Smooth muscle cell (in vitro differentiated cells): ENCODE data around the gene BDNF. TPM values are rescaled to one million over a fixed set of nuclear protein-coding genes. Genes with fewer than 3 reads are reported as not detected.

Experiments
- DNase-seq: peaks from one replicate; lab custom pipeline; 2025; ENCODE audit not compliant: unreplicated experiment; lab: John Stamatoyannopoulos, UW
- H2AFZ ChIP-seq: fragments of 200-600 bp; sonication (generic); 2 replicates; pipeline ENCODE4 v1.6.0; 2016; ENCODE audit warnings: antibody characterized with exemption, low read depth, mild to moderate bottlenecking
- H3F3A ChIP-seq: fragments of 200-600 bp; sonication (generic); 2 replicates; pipeline ENCODE4 v1.6.0; 2017; ENCODE audit warnings: antibody characterized with exemption, low read depth
- H3K27ac ChIP-seq: fragments of 200-600 bp; sonication (generic); 2 replicates; pipeline ENCODE4 v1.5.1; 2016; ENCODE audit warnings: low read depth, mild to moderate bottlenecking
- H3K27me3 ChIP-seq: fragments of 200-600 bp; sonication (generic); 2 replicates; pipeline ENCODE4 v1.6.1; 2016; ENCODE audit warnings: low read depth, mild to moderate bottlenecking
- H3K36me3 ChIP-seq: fragments of 200-600 bp; sonication (generic); 2 replicates; pipeline ENCODE4 v1.5.1; 2016; ENCODE audit warnings: low read depth
- H3K4me1 ChIP-seq: fragments of 200-600 bp; sonication (generic); 2 replicates; pipeline ENCODE4 v1.5.1; 2016; ENCODE audit warnings: low read depth
- H3K4me2 ChIP-seq: fragments of 200-600 bp; sonication (generic); 2 replicates; pipeline ENCODE4 v1.6.0; 2016; ENCODE audit warnings: mild to moderate bottlenecking
- H3K4me3 ChIP-seq: fragments of 200-600 bp; sonication (generic); 2 replicates; pipeline ENCODE4 v1.5.1; 2016; ENCODE audit warnings: mild to moderate bottlenecking
- H3K79me2 ChIP-seq: fragments of 200-600 bp; sonication (generic); 2 replicates; pipeline ENCODE4 v1.6.0; 2016; ENCODE audit warnings: low read depth, mild to moderate bottlenecking
- H3K9ac ChIP-seq: fragments of 200-600 bp; sonication (generic); 2 replicates; pipeline ENCODE4 v1.6.0; 2016; ENCODE audit warnings: low read depth
- H3K9me3 ChIP-seq: fragments of 200-600 bp; sonication (generic); replicated peaks from 2 replicates; pipeline ENCODE4 v1.5.1; 2016; ENCODE audit warnings: low read depth
- H4K20me1 ChIP-seq: fragments of 200-600 bp; sonication (generic); 2 replicates; pipeline ENCODE4 v1.6.0; 2016; ENCODE audit warnings: low read depth
- CTCF ChIP-seq: fragments of 200-600 bp; sonication (generic); IDR thresholded peaks from 2 replicates; pipeline ENCODE4 v1.5.1; 2017; ENCODE audit warnings: borderline replicate concordance, mild to moderate bottlenecking, antibody characterized with exemption; ENCODE audit not compliant: insufficient read depth, poor library complexity, severe bottlenecking
- WGBS: methylation state at CpG from one replicate; pipeline ENCODE4 v1.1.7; 2016; ENCODE audit warnings: low lambda C conversion rate; 5-methylcytosine and 5-hydroxymethylcytosine counted together
- polyA plus RNA-seq: library from polyadenylated mRNA; unstranded; fragments of >200 nt; fragmentation: Nextera tagmentation; extraction: Ambion mirVana; gene quantifications from 2 replicates; pipeline ENCODE4 v1.2.1, GENCODE V29; 2016
- total RNA-seq: library from RNA; depleted of rRNA; stranded (reverse); fragments of >200 nt; gene quantifications from 2 replicates; pipeline ENCODE4 v1.2.3, GENCODE V29; 2014

Gene BDNF
- total and polyA plus RNA-seq, 2 experiments from 2014 or later: 5.6 to 8.2 TPM

DNA sequence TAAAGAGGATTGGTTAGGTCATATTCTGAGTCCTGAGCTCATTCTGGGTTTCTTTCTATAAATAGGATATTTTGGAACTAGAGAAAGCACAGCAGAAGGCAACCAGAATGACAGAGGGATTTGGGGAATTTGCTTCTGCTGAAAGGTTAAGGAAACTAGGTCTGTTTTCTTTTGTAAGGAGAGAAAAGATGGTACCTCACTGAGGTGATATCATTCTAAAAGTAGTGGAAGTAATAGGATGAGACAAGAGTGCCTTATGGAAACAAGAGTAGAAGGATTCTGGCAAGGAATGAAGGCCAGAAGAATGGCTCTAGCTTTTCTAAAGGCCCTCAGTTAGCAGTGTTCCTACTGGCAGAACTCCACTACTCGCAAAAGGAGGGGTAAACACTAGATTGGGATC is 26.7 kb upstream of the BDNF start:
- no peaks in the 10 kb centered on the region for H3K9me3 ChIP-seq

GRCh38 chr11:27723687-27724086 is 23.4 kb upstream of the BDNF start:
- no peak for TF ChIP-seq CTCF
- Histone ChIP-seq H2AFZ (no peak overlapping the region), H3K9ac (no peak overlapping the region), H3K27me3 (peaks cover 76% of the 10 kb centered on the region), H3K79me2 (no peaks in the 10 kb centered on the region), H3K4me3 (no peak overlapping the region), H3K4me1 (peaks cover 8% of the 10 kb centered on the region), H3F3A (no peaks in the 10 kb centered on the region), H3K27ac (no peak overlapping the region), H3K4me2 (no peak overlapping the region), H3K9me3 (no peaks in the 10 kb centered on the region), H3K36me3 (no peaks in the 10 kb centered on the region), H4K20me1 (no peaks in the 10 kb centered on the region)
- WGBS: 88% methylated on average over 1 of the region's 1 CpG
- DNase-seq: no peak

More for the DNA sequence above, 26.7 kb upstream of the BDNF start:
- DNase-seq: no peak
- H3K79me2 ChIP-seq: no peaks in the 10 kb centered on the region
- TF ChIP-seq CTCF: no peak
- H4K20me1 ChIP-seq: no peaks in the 10 kb centered on the region
- peaks cover 4% of the 10 kb centered on the region for H3K4me1 ChIP-seq
- H3K4me2 ChIP-seq: no peak overlapping the region
- H3K27me3 ChIP-seq: peaks cover 53% of the 10 kb centered on the region
- no peaks in the 10 kb centered on the region for H3K36me3 ChIP-seq
- no peak overlapping the region for H3K4me3 ChIP-seq
- 81% methylated on average over 1 of the region's 1 CpG for WGBS
- H2AFZ ChIP-seq: no peak overlapping the region
- H3K27ac ChIP-seq: no peak overlapping the region
- no peak overlapping the region for H3K9ac ChIP-seq
- H3F3A ChIP-seq: no peaks in the 10 kb centered on the region

DNA sequence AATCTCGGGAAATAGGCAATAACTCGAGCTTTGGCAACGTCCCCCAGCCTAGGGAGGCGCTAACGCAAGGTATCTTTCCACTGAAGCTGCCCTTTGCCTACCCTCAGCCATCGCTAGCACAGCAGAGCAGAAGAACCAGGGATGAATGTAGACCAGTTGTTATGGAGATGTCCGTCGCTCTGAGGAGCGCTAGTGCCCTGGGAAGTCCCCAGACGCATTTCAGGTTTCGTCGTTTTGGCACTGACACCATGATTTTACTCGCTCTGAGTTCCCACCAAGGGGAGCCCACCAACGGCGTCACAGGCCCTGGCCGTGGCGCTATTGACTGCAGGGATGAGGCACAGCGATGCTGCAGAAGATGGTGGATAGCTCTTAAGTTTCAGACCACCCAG is 22.7 kb upstream of the BDNF start:
- Histone ChIP-seq H3K79me2 (no peaks in the 10 kb centered on the region), H3K27me3 (peaks cover 76% of the 10 kb centered on the region), H4K20me1 (no peaks in the 10 kb centered on the region), H3K4me2 (peak overlapping the region; percentile 98), H2AFZ (peak overlapping the region; percentile 73), H3K4me1 (peaks cover 8% of the 10 kb centered on the region), H3K9me3 (no peaks in the 10 kb centered on the region), H3K9ac (no peak overlapping the region), H3K27ac (no peak overlapping the region), H3F3A (no peaks in the 10 kb centered on the region), H3K36me3 (no peaks in the 10 kb centered on the region), H3K4me3 (peak overlapping the region; percentile 57)
- no peak for DNase-seq
- TF ChIP-seq CTCF: no peak
- WGBS: 5% methylated on average over 18 of the region's 18 CpGs
